CD4-positive, alpha-beta T cell (primary cell): Measurements from ENCODE around the gene GSTCD. TPM values are rescaled to one million over a fixed set of nuclear protein-coding genes. Genes with fewer than 3 reads are reported as not detected.
"Not testable (repeated sequence)": the region's sequence is repeated elsewhere in the genome, so short reads cannot be mapped to it uniquely, and the experiment has no call there.

Source experiments
- ATAC-seq: fragments of 200-7000 bp; cut with Tn5 transposase; one replicate; pipeline ENCODE4 v1.10.0; 2022; ENCODE audit warnings: mild to moderate bottlenecking; ENCODE audit not compliant: poor library complexity
- CTCF ChIA-PET: fragments of 350-600 bp; sonication (Branson Sonifier 250); formaldehyde crosslinking; loops from one replicate; lab custom pipeline; 2021; ENCODE audit warnings: antibody characterized with exemption, inconsistent platforms; lab: Charles Lee
- POLR2A ChIA-PET: fragments of 350-600 bp; sonication (Branson Sonifier 250); formaldehyde crosslinking; loops from one replicate; lab custom pipeline; 2021; ENCODE audit warnings: antibody characterized with exemption, inconsistent platforms; lab: Charles Lee
- DNase-seq, 14 experiments: peaks; one replicate each; pipeline ENCODE4 v3.0.0-alpha.2; 2013 to 2020; ENCODE audit warnings: mixed read lengths in 2 of 14
- H3K27ac ChIP-seq, 2 donors: one replicate each; pipeline versions ENCODE4 v1.5.1 to v1.7.0; 2013; ENCODE audit warnings: low read length in 2 of 2, low read depth in 1 of 2, mild to moderate bottlenecking in 1 of 2
- H3K27me3 ChIP-seq, 2 experiments: 1 replicate in 1 of 2; 2 replicates in 1 of 2; pipeline versions ENCODE4 v1.6.1 to v1.7.0; 2013; ENCODE audit warnings: low read length in 2 of 2, control low read depth in 1 of 2, mild to moderate bottlenecking in 1 of 2, moderate library complexity in 1 of 2; ENCODE audit not compliant: insufficient read depth in 2 of 2, control insufficient read depth in 1 of 2
- H3K36me3 ChIP-seq: one replicate; pipeline ENCODE4 v1.6.1; 2013; ENCODE audit warnings: low read length, control low read depth; ENCODE audit not compliant: insufficient read depth
- H3K4me1 ChIP-seq: one replicate; pipeline ENCODE4 v1.6.1; 2013; ENCODE audit warnings: low read length, control low read depth; ENCODE audit not compliant: insufficient read depth
- H3K4me3 ChIP-seq: one replicate; pipeline ENCODE4 v1.5.1; 2013; ENCODE audit warnings: mild to moderate bottlenecking, low read length, moderate library complexity
- H3K9me3 ChIP-seq, 2 experiments: 1 replicate in 1 of 2; 2 replicates in 1 of 2; pipeline versions ENCODE4 v1.6.1 to v1.7.0; 2013; ENCODE audit warnings: low read length in 2 of 2, mild to moderate bottlenecking in 2 of 2, control low read depth in 1 of 2, moderate library complexity in 1 of 2; ENCODE audit not compliant: control insufficient read depth in 1 of 2, insufficient read depth in 1 of 2
- H3K27ac Mint-ChIP-seq: one replicate; pipeline ENCODE4 v1.8.0; 2020; ENCODE audit warnings: mixed read lengths
- H3K27me3 Mint-ChIP-seq: one replicate; pipeline ENCODE4 v1.8.0; 2021; ENCODE audit warnings: mixed read lengths
- H3K36me3 Mint-ChIP-seq: one replicate; pipeline ENCODE4 v1.8.0; 2021; ENCODE audit warnings: low read depth, mixed read lengths
- H3K4me1 Mint-ChIP-seq: one replicate; pipeline ENCODE4 v1.8.0; 2021; ENCODE audit warnings: low read depth, mixed read lengths
- H3K4me3 Mint-ChIP-seq: one replicate; pipeline ENCODE4 v1.8.0; 2020; ENCODE audit warnings: mild to moderate bottlenecking, mixed read lengths
- H3K9me3 Mint-ChIP-seq: one replicate; pipeline ENCODE4 v1.8.0; 2020; ENCODE audit warnings: mixed read lengths
- intact Hi-C, 2 experiments: fragments of 100-400 bp; cut with DNase I in 1 of 2; cut with micrococcal nuclease in 1 of 2; formaldehyde crosslinking; loops; one replicate each; pipeline versions ENCODE4 v1.15.1 to v1.9.0; 2023 to 2025; cut with DNase I, micrococcal nuclease
- total RNA-seq, 174 experiments: library from RNA in 2 of 174; stranded (reverse) in 2 of 174; gene quantifications; one replicate each; pipeline ENCODE4 v1.2.3 and lab custom pipeline; 2021 to 2026
- TF ChIP-seq, protein P1 (sequence below): fragments of 200-600 bp; IDR thresholded peaks from one replicate; pipeline ENCODE4 v1.8.0; 2022; ENCODE audit warnings: antibody characterized with exemption, mild to moderate bottlenecking

Gene GSTCD
- total RNA-seq, 2 experiments from 2014 or later: 5.2 to 5.3 TPM

DNA sequence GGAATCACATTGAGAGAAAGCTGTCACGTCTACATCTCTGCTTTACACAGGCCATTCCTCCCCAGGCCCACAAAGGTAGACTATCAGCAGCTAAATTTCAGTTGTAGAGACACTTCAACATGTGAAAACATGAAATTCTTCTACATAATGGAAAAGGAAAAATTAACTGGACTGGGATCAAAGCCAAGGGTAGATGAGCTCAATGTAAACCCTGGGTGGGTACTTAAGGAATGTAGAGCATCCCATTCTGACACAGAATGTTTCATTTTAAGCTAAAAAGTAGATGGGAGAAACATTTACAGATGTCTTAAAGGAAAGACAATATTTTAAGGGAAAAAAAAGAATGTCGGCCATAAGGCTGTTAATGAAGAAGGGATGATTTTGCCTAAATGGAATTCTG, 135.4 kb downstream of the GSTCD start:
- TF ChIP-seq, protein P1, sequence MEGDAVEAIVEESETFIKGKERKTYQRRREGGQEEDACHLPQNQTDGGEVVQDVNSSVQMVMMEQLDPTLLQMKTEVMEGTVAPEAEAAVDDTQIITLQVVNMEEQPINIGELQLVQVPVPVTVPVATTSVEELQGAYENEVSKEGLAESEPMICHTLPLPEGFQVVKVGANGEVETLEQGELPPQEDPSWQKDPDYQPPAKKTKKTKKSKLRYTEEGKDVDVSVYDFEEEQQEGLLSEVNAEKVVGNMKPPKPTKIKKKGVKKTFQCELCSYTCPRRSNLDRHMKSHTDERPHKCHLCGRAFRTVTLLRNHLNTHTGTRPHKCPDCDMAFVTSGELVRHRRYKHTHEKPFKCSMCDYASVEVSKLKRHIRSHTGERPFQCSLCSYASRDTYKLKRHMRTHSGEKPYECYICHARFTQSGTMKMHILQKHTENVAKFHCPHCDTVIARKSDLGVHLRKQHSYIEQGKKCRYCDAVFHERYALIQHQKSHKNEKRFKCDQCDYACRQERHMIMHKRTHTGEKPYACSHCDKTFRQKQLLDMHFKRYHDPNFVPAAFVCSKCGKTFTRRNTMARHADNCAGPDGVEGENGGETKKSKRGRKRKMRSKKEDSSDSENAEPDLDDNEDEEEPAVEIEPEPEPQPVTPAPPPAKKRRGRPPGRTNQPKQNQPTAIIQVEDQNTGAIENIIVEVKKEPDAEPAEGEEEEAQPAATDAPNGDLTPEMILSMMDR: no peak
- Mint-ChIP-seq H3K27ac (no peak overlapping the region), H3K27me3 (no peaks in the 10 kb centered on the region), H3K4me3 (no peak overlapping the region), H3K9me3 (no peaks in the 10 kb centered on the region), H3K36me3 (peaks cover 22% of the 10 kb centered on the region), H3K4me1 (no peaks in the 10 kb centered on the region)
- Histone ChIP-seq H3K36me3 (no peaks in the 10 kb centered on the region), H3K4me3 (no peak overlapping the region), H3K27me3 (no peaks in the 10 kb centered on the region), H3K4me1 (no peaks in the 10 kb centered on the region), H3K27ac (no peak overlapping the region), H3K9me3 (no peaks in the 10 kb centered on the region)
- DNase-seq (no peak), ATAC-seq (no peak)
- POLR2A ChIA-PET: no interaction called here
- CTCF ChIA-PET: no interaction called here
- intact Hi-C loops: no loop called here

DNA sequence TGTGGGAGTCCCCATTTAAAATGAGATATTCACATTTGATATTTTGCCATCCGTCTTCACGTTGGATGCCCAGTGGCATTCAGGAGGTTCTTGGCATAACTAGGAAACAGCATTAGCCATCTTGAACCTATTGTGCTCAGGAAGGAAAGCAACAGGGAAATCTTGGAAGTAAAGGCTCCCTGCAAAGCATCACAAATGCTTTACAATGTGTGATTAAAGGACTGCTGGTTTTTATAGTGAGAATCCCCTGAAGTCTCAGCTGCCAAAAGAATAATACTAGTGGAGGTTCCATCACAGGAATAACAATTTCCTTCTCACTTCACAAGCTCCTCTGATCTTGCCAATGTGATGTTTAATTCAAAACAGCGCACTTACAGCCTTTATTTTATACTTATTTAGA, 137.0 kb downstream of the GSTCD start:
- Histone ChIP-seq H3K4me1 (no peaks in the 10 kb centered on the region), H3K36me3 (no peaks in the 10 kb centered on the region), H3K9me3 (no peaks in the 10 kb centered on the region), H3K27me3 (no peaks in the 10 kb centered on the region), H3K27ac (no peak overlapping the region), H3K4me3 (no peak overlapping the region)
- ChIA-PET POLR2A (no interaction called here), CTCF (no interaction called here)
- no peaks in the 10 kb centered on the region for H3K27me3 Mint-ChIP-seq
- H3K4me1 Mint-ChIP-seq: no peaks in the 10 kb centered on the region
- TF ChIP-seq, protein P1: no peak
- H3K36me3 Mint-ChIP-seq: peaks cover 18% of the 10 kb centered on the region
- ATAC-seq (no peak), DNase-seq (no peak)
- H3K9me3 Mint-ChIP-seq: no peaks in the 10 kb centered on the region
- H3K4me3 Mint-ChIP-seq: no peak overlapping the region
- H3K27ac Mint-ChIP-seq: no peak overlapping the region
- intact Hi-C loops: no loop called here

DNA sequence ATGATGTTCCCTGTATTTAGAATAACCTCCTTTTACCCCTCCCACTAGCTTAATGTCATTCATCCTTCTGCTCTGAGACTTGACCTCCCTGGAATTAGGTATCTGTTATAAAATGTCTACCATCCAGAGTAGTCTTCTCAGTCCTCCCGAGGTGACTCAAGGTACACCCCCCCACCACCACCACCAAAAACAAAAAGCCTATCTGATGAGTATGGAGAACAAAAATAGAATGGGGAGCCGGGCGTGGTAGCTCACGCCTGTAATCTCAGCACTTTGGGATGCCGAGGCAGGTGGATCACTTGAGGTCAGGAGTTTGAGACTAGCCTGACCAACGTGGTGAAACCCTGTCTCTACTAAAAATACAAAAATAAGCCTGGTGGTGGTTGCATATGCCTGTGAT, 139.8 kb downstream of the GSTCD start:
- H3K27me3 Mint-ChIP-seq, H3K9me3 ChIP-seq, POLR2A ChIA-PET, H3K4me1 Mint-ChIP-seq, H3K4me3 Mint-ChIP-seq, intact Hi-C loops, H3K27ac ChIP-seq, DNase-seq, CTCF ChIA-PET, H3K4me3 ChIP-seq, H3K27ac Mint-ChIP-seq, H3K27me3 ChIP-seq, H3K4me1 ChIP-seq, H3K9me3 Mint-ChIP-seq, ATAC-seq, H3K36me3 ChIP-seq: not testable (repeated sequence)
- H3K36me3 Mint-ChIP-seq: peaks cover 19% of the 10 kb centered on the region

DNA sequence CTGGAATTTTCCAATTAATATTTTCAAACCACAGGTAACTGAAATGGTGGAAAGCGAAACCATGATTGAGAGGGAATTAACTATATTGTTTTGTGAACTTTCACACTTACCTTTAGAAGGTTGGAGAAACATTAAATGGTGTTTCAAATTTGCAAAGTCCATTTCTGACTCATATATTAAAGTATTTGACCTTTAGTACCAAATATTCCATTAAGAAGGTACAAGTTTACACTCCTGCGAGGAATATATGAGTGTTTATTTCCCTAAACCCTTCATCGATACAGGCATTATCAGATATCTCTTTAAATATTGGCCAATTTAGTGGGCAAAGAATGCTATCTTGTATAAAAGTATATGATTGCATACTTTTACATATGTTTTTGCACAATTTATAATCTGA, 142.6 kb downstream of the GSTCD start:
- H3K9me3 Mint-ChIP-seq: peaks cover 13% of the 10 kb centered on the region

DNA sequence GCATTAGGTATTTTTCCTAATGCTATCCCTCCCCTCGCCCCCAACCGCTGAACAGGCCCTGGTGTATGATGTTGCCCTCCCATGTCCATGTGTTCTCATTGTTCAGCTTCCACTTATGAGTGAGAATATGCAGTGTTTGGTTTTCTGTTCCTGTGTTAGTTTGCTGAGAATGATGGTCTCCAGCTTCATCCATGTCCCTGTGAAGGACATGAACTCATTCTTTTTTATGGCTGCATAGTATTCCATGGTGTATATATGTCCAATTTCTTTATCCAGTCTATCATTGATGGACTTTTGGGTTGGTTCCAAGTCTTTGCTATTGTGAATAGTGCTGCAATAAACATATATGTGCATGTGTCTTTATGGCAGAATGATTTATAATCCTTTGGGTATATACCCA, 143.6 kb downstream of the GSTCD start:
- H3K27me3 ChIP-seq, H3K27ac ChIP-seq, POLR2A ChIA-PET, H3K9me3 ChIP-seq, H3K27ac Mint-ChIP-seq, CTCF ChIA-PET, H3K4me1 ChIP-seq, H3K27me3 Mint-ChIP-seq, H3K36me3 ChIP-seq, H3K4me3 ChIP-seq, ATAC-seq, DNase-seq, H3K4me1 Mint-ChIP-seq, H3K4me3 Mint-ChIP-seq, intact Hi-C loops: not testable (repeated sequence)
- peaks cover 13% of the 10 kb centered on the region for H3K9me3 Mint-ChIP-seq
- peaks cover 44% of the 10 kb centered on the region for H3K36me3 Mint-ChIP-seq

More for the DNA sequence above, 142.6 kb downstream of the GSTCD start:
- Histone ChIP-seq H3K27me3 (no peaks in the 10 kb centered on the region), H3K27ac (no peak overlapping the region), H3K4me1 (no peaks in the 10 kb centered on the region), H3K36me3 (no peaks in the 10 kb centered on the region), H3K9me3 (no peaks in the 10 kb centered on the region), H3K4me3 (no peak overlapping the region)
- ChIA-PET POLR2A (no interaction called here), CTCF (no interaction called here)
- Mint-ChIP-seq H3K27ac (no peak overlapping the region), H3K27me3 (no peaks in the 10 kb centered on the region), H3K4me1 (no peaks in the 10 kb centered on the region), H3K36me3 (peaks cover 33% of the 10 kb centered on the region), H3K4me3 (no peak overlapping the region)
- intact Hi-C loops: no loop called here
- DNase-seq: no peak
- TF ChIP-seq, protein P1: no peak
- ATAC-seq: no peak
